AG09309 (cell line): Measurements from ENCODE around the gene MARK2.

Experiments used
- DNase-seq: peaks from one replicate; pipeline ENCODE4 v3.0.0-alpha.2; 2010; ENCODE audit warnings: low read depth
- H3K4me3 ChIP-seq: 2 replicates; pipeline ENCODE4 v1.5.1; 2011; ENCODE audit warnings: mild to moderate bottlenecking, low read depth, low read length, moderate library complexity; ENCODE audit not compliant: control insufficient read depth
- TF ChIP-seq, protein P1 (sequence below): IDR thresholded peaks from 2 replicates; pipeline ENCODE4 v1.5.1; 2011; ENCODE audit warnings: mild to moderate bottlenecking, low read depth, low read length, inconsistent platforms; ENCODE audit not compliant: insufficient read depth, control insufficient read depth; ENCODE audit errors: missing control alignments

Gene MARK2

DNA sequence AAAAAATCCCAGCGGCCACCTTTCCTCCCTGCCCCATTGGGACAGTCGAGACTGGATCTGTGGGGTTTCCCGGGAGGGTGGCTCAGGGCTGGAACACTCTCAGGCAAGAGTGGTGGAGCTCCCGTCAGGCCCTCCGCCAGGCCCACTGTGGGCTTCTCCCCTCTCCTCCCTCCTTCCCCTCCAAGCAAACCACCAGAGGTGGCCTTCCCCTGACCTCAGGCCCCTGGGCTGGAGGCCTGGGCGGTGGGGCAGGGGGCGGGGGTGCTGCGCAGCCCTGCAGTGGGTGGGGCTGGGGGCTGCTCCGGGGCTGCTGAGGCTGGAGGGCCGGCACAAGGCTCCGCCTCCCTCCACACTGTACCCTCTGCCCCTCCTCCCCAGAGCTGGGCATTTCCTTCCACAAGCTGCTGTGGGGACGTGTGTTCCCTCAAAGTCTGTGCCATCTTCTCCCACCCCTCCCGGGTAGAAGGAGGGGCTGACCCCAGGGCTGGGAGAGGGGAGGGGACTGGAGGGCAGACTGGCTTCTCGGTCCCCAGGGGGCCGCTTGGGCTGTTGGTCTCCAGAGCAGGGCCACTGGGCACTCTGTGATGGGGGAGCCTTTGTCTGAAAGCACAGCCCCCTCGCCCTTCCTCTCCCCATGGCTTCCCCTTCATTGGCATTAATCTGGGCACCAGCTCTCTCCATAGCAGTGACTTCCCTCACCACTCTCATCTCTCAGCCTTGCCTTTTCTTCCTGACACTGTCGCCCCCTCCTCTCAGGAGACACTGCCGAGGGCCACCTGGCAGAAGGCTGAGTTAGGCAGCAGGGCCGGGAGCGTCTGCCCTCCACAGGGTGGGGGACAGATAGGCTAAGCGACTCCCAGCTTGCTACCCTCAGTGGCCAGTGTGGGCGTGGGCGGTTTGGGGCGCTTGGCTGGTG lies 70.9 kb downstream of the MARK2 start:
- H3K4me3 ChIP-seq: no peak overlapping the region
- TF ChIP-seq, protein P1, sequence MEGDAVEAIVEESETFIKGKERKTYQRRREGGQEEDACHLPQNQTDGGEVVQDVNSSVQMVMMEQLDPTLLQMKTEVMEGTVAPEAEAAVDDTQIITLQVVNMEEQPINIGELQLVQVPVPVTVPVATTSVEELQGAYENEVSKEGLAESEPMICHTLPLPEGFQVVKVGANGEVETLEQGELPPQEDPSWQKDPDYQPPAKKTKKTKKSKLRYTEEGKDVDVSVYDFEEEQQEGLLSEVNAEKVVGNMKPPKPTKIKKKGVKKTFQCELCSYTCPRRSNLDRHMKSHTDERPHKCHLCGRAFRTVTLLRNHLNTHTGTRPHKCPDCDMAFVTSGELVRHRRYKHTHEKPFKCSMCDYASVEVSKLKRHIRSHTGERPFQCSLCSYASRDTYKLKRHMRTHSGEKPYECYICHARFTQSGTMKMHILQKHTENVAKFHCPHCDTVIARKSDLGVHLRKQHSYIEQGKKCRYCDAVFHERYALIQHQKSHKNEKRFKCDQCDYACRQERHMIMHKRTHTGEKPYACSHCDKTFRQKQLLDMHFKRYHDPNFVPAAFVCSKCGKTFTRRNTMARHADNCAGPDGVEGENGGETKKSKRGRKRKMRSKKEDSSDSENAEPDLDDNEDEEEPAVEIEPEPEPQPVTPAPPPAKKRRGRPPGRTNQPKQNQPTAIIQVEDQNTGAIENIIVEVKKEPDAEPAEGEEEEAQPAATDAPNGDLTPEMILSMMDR: no peak
- DNase-seq: no peak

DNA sequence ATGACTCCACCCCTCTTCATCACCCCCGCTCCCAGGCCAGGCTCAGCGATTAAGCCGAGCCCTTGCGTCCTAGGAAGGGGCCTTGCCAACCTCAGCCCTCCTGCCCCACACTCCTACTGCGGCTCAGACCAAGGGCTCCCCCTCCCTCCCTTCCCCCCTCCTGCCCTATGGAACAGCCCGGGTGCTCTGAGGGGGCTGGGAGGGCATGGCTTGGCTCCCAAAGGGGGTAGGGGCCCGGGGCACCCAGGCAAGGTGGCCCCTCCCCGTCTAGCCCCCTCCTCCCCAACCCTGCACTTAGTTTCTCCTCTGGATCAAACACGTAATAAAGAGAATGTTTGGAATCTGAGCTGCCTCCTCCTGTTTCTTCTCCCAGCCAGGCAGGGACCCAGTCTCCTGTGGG lies 71.8 kb downstream of the MARK2 start:
- no peak overlapping the region for H3K4me3 ChIP-seq
- DNase-seq: no peak
- TF ChIP-seq, protein P1: no peak

DNA sequence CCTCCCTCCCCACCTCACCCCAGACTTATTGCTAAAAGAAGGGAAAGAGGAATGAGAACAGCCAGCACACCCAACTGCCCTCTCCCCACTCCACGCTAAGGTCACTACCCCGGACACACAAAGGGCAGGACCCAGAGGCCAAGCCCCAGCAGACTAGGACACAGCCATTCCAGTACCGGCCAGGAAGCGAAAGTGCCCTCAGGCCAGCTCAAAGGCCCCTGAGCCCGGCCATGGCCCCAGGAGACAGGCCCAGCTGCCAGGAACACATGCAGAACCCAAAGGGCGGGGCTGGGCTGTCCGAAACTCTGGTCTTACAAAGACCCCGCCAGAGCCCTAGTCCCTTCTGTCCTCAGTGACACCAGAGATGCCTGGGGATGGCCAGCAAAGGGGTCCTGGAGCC lies 72.5 kb downstream of the MARK2 start:
- DNase-seq: no peak
- H3K4me3 ChIP-seq: no peak overlapping the region
- TF ChIP-seq, protein P1: no peak

DNA sequence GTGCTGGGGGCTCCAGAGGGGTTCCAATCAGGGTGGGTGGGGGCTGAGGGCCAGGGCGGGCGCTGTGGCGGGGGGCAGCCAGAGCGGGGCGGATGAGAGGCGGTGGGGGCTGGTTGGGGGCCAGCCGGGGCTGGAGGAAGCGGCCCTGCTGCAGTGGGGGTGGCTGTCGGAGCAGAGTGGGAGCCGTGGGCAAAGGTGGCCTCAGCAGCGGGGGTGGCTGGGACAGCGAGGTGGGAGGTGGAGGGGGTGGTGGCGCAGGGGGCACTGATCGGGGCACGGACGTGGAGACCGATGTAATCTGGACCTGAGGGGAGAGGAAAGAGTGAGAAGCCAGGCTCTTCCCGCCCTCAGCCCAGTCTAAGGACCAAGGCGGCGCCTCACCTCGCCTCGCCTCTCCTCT lies 73.0 kb downstream of the MARK2 start:
- DNase-seq: no peak
- TF ChIP-seq, protein P1: no peak
- H3K4me3 ChIP-seq: no peak overlapping the region

DNA sequence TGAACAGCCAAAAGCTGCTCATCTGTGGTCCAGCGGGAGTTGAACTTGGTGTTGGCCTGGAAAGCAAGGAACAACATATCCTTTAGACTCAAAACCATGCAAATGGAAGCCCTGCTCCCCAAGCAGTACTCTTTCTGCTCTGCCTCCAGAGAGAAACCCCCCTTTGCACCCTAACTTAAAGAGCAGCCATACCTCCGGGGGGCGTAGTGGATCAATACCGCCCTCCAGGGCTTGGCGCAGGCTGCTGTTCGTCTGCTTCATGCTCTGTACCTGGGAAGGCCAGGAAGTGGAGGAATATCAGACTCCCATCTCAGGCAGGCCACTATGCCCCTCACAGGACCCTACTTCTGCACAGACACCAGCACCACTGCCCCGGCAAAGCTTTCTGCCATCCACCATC lies 73.8 kb downstream of the MARK2 start:
- TF ChIP-seq, protein P1: no peak
- no peak for DNase-seq
- H3K4me3 ChIP-seq: no peak overlapping the region

DNA sequence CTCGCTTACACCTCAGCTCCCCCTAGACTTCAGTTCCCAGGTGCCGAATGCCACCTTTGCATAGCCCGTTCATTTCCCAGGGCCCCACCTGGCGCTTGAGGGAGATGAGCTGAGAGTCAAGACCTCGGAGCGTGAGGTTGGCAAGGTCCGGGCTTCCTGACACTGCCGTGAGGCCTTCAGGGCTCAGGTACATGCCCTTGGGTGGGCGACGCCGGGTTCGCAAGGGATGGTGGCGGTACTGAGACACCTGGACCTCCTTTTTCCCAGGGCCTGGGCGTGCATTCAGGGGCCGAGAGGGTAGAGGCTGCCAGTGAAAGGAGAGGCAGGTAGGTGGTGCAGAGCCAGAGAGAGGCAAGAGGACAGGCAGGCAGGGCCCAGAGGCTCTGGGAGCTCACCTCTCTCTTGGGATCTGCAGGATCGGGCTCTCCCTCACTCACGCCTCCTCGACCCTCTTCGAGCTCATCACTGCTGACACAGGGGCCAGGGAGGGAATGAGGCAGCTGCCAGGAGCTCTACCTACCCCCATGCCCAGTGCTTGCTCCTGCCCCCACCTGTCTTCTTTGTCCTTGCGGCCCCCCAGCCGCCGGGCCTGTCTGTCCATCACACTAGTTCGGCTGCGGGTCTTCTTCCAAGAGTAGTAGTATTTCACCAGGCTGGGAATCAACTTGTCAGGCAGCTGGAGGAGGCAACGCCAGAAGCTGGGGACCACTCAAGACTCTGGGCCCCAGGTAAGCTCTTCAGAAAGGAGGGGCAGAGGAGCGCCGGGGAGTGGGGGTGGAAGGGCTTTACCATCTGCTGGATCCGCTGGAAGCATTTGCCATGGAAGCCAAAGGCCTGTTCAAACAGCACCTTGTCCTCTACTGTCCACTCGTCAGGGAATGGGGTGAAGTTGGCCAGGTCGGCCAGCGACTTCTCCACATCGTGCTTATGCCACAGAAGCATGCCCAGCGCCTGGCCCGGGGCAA lies 75.2 kb downstream of the MARK2 start:
- DNase-seq: no peak
- no peak overlapping the region for H3K4me3 ChIP-seq
- TF ChIP-seq, protein P1: no peak
